Liver (tissue), 9 donors: ENCODE results near the gene FGF14. TPM values are rescaled to one million over a fixed set of nuclear protein-coding genes. Genes with fewer than 3 reads are reported as not detected.

Experiments used
- DNase-seq: peaks from one replicate; pipeline ENCODE4 v3.0.0-alpha.2; 2017; ENCODE audit warnings: low spot score
- H3K27ac ChIP-seq, 2 donors: one replicate each; pipeline ENCODE4 v1.7.0; 2013; ENCODE audit warnings: inconsistent platforms in 2 of 2, low read length in 2 of 2, control low read depth in 1 of 2, low read depth in 1 of 2, mild to moderate bottlenecking in 1 of 2
- H3K27me3 ChIP-seq, 4 donors: one replicate each; pipeline versions ENCODE4 v1.6.1 to v1.7.0; 2013; ENCODE audit warnings: low read length in 3 of 4, inconsistent platforms in 1 of 4, mild to moderate bottlenecking in 1 of 4, moderate library complexity in 1 of 4; ENCODE audit not compliant: control insufficient read depth in 4 of 4, insufficient read depth in 4 of 4
- H3K36me3 ChIP-seq, 4 donors: one replicate each; pipeline versions ENCODE4 v1.6.1 to v1.7.0; 2013; ENCODE audit warnings: low read length in 3 of 4, mild to moderate bottlenecking in 3 of 4, low read depth in 1 of 4, moderate library complexity in 1 of 4; ENCODE audit not compliant: control insufficient read depth in 4 of 4, insufficient read depth in 3 of 4
- H3K4me1 ChIP-seq, 4 donors: one replicate each; pipeline versions ENCODE4 v1.6.1 to v1.7.0; 2013; ENCODE audit warnings: low read length in 3 of 4, mild to moderate bottlenecking in 3 of 4, moderate library complexity in 1 of 4; ENCODE audit not compliant: control insufficient read depth in 4 of 4, insufficient read depth in 4 of 4
- H3K4me3 ChIP-seq, 3 donors: one replicate each; pipeline versions ENCODE4 v1.6.1 to v1.7.0; 2013; ENCODE audit warnings: low read length in 3 of 3, control low read depth in 1 of 3, low read depth in 1 of 3, mild to moderate bottlenecking in 1 of 3
- H3K9ac ChIP-seq, 2 donors: one replicate each; pipeline ENCODE4 v1.7.0; 2013; ENCODE audit warnings: low read length in 2 of 2, mild to moderate bottlenecking in 2 of 2, moderate library complexity in 2 of 2, control low read depth in 1 of 2, low read depth in 1 of 2
- H3K9me3 ChIP-seq, 4 donors: one replicate each; pipeline versions ENCODE4 v1.6.1 to v1.7.0; 2013; ENCODE audit warnings: low read length in 3 of 4; ENCODE audit not compliant: control insufficient read depth in 4 of 4
- EGR1 ChIP-seq, 2 donors: IDR thresholded peaks; 2 replicates each; pipeline ENCODE4 v1.6.1; 2016 to 2018; ENCODE audit warnings: antibody characterized with exemption in 2 of 2, low read depth in 2 of 2
- FOXA1 ChIP-seq: IDR thresholded peaks from 2 replicates; pipeline ENCODE4 v1.6.1; 2016; ENCODE audit warnings: antibody characterized with exemption
- FOXA2 ChIP-seq: IDR thresholded peaks from 2 replicates; pipeline ENCODE4 v1.6.1; 2016; ENCODE audit warnings: antibody characterized with exemption
- GABPA ChIP-seq, 2 donors: IDR thresholded peaks in 1 of 2; conservative IDR thresholded peaks in 1 of 2; 2 replicates each; pipeline ENCODE4 v1.6.1; 2016; ENCODE audit warnings: antibody characterized with exemption in 2 of 2, mild to moderate bottlenecking in 1 of 2, moderate library complexity in 1 of 2
- HNF4A ChIP-seq, 2 donors: conservative IDR thresholded peaks; 2 replicates each; pipeline ENCODE4 v1.6.1; 2016; ENCODE audit warnings: antibody characterized with exemption in 2 of 2, mild to moderate bottlenecking in 2 of 2
- HNF4G ChIP-seq: IDR thresholded peaks from 2 replicates; pipeline ENCODE4 v1.6.1; 2016; ENCODE audit warnings: antibody characterized with exemption
- JUND ChIP-seq, 2 donors: IDR thresholded peaks; 2 replicates each; pipeline ENCODE4 v1.6.1; 2016; ENCODE audit warnings: antibody characterized with exemption in 2 of 2
- NR2F2 ChIP-seq: IDR thresholded peaks from 2 replicates; pipeline ENCODE4 v1.6.1; 2016; ENCODE audit warnings: antibody characterized with exemption
- RXRA ChIP-seq, 2 donors: IDR thresholded peaks; 2 replicates each; pipeline ENCODE4 v1.6.1; 2017 to 2018; ENCODE audit warnings: antibody characterized with exemption in 2 of 2, mild to moderate bottlenecking in 1 of 2
- SP1 ChIP-seq: IDR thresholded peaks from 2 replicates; pipeline ENCODE4 v1.6.1; 2018; ENCODE audit warnings: antibody characterized with exemption, mild to moderate bottlenecking
- TAF1 ChIP-seq: conservative IDR thresholded peaks from 2 replicates; pipeline ENCODE4 v1.6.1; 2016; ENCODE audit warnings: antibody characterized with exemption, mild to moderate bottlenecking
- YY1 ChIP-seq: IDR thresholded peaks from 2 replicates; pipeline ENCODE4 v1.6.1; 2016; ENCODE audit warnings: antibody characterized with exemption, mild to moderate bottlenecking
- WGBS: extraction: QIAGEN DNeasy Blood & Tissue Kit; methylation state at CpG from one replicate; pipeline ENCODE4 v1.1.7; 2013; 5-methylcytosine and 5-hydroxymethylcytosine counted together
- polyA plus RNA-seq, 2 donors: library from polyadenylated mRNA; stranded (reverse) in 1 of 2; unstranded in 1 of 2; fragments of 200-250 nt in 1 of 2; fragments of >200 nt in 1 of 2; fragmentation: Nextera tagmentation in 1 of 2; extraction: Ambion mirVana in 1 of 2; gene quantifications; one replicate each; pipeline versions ENCODE4 v1.2.1 to v1.2.3, GENCODE V29; 2013 to 2015
- total RNA-seq, 2 donors: library from RNA; depleted of rRNA; stranded (reverse); fragments of >200 nt; gene quantifications; one replicate each; pipeline ENCODE4 v1.2.3, GENCODE V29; 2014
- TF ChIP-seq, protein P1 (sequence below): IDR thresholded peaks from 2 replicates; pipeline ENCODE4 v1.6.1; 2016; ENCODE audit warnings: antibody characterized with exemption
- TF ChIP-seq, protein P2 (sequence below): IDR thresholded peaks from 2 replicates; pipeline ENCODE4 v1.6.1; 2016; ENCODE audit warnings: antibody characterized with exemption
- TF ChIP-seq, protein P3 (sequence below): IDR thresholded peaks from 2 replicates; pipeline ENCODE4 v1.6.1; 2016; ENCODE audit warnings: antibody characterized with exemption, mild to moderate bottlenecking
- TF ChIP-seq, protein P4 (sequence below): IDR thresholded peaks from 2 replicates; pipeline ENCODE4 v1.6.1; 2016; ENCODE audit warnings: antibody characterized with exemption
- TF ChIP-seq, protein P5 (sequence below): fragments of 150-350 bp; IDR thresholded peaks from 2 replicates; pipeline ENCODE4 v1.5.1; 2017; ENCODE audit warnings: improper control_type of control experiment, low read depth, low read length; ENCODE audit not compliant: missing input control
- donor health status: healthy.
- donor health status: healthy.
- donor health status: healthy.
- donor health status: healthy.
- donor health status: healthy.

The FGF14 gene
- total and polyA plus RNA-seq, 4 donors, result 0.05 to 3.3 (median 1.0) TPM

DNA sequence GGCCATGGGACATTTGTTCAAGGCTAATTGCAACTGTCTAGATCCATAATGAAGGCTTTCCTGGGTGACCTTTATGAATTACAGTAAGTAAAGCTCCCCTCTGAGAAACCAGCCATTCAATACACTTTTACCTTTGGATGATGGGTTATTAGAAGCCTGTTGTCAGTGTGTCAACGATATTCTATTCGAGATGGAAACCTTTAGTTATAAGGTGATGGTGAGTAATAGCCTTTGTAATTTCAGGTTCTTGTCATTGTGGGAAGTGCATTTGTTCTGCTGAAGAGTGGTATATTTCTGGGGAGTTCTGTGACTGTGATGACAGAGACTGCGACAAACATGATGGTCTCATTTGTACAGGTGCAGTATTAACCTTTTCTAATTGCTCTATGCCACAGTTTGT, 687.7 kb downstream of the FGF14 start:
- no peak for DNase-seq
- Histone ChIP-seq H3K9me3 (no peaks in the 10 kb centered on the region), H3K36me3 (no peaks in the 10 kb centered on the region), H3K9ac (no peak overlapping the region), H3K4me1 (peaks cover 0 to 8% (median 2%) of the 10 kb centered on the region in 4 donors), H3K27ac (no peak overlapping the region), H3K4me3 (no peak overlapping the region), H3K27me3 (no peaks in the 10 kb centered on the region)
- TF ChIP-seq SP1 (no peak), YY1 (no peak), EGR1 (IDR thresholded peaks at IDR 0.05; ENCODE audit: low read depth in 2 of 2) (no peak), RXRA (IDR thresholded peaks at IDR 0.05) (no peak), JUND (IDR thresholded peaks at IDR 0.05) (no peak), FOXA1 (no peak), GABPA (IDR thresholded peaks at IDR 0.05 in 1 of 2, conservative IDR thresholded peaks at IDR 0.05 in 1 of 2) (no peak), TAF1 (no peak), HNF4G (no peak), FOXA2 (no peak), NR2F2 (no peak), HNF4A (conservative IDR thresholded peaks at IDR 0.05) (no peak)
- TF ChIP-seq, protein P1, sequence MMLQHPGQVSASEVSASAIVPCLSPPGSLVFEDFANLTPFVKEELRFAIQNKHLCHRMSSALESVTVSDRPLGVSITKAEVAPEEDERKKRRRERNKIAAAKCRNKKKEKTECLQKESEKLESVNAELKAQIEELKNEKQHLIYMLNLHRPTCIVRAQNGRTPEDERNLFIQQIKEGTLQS, result no peak
- TF ChIP-seq, protein P2, sequence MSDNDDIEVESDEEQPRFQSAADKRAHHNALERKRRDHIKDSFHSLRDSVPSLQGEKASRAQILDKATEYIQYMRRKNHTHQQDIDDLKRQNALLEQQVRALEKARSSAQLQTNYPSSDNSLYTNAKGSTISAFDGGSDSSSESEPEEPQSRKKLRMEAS, result no peak
- TF ChIP-seq, protein P3, sequence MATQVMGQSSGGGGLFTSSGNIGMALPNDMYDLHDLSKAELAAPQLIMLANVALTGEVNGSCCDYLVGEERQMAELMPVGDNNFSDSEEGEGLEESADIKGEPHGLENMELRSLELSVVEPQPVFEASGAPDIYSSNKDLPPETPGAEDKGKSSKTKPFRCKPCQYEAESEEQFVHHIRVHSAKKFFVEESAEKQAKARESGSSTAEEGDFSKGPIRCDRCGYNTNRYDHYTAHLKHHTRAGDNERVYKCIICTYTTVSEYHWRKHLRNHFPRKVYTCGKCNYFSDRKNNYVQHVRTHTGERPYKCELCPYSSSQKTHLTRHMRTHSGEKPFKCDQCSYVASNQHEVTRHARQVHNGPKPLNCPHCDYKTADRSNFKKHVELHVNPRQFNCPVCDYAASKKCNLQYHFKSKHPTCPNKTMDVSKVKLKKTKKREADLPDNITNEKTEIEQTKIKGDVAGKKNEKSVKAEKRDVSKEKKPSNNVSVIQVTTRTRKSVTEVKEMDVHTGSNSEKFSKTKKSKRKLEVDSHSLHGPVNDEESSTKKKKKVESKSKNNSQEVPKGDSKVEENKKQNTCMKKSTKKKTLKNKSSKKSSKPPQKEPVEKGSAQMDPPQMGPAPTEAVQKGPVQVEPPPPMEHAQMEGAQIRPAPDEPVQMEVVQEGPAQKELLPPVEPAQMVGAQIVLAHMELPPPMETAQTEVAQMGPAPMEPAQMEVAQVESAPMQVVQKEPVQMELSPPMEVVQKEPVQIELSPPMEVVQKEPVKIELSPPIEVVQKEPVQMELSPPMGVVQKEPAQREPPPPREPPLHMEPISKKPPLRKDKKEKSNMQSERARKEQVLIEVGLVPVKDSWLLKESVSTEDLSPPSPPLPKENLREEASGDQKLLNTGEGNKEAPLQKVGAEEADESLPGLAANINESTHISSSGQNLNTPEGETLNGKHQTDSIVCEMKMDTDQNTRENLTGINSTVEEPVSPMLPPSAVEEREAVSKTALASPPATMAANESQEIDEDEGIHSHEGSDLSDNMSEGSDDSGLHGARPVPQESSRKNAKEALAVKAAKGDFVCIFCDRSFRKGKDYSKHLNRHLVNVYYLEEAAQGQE, result no peak
- TF ChIP-seq, protein P4, sequence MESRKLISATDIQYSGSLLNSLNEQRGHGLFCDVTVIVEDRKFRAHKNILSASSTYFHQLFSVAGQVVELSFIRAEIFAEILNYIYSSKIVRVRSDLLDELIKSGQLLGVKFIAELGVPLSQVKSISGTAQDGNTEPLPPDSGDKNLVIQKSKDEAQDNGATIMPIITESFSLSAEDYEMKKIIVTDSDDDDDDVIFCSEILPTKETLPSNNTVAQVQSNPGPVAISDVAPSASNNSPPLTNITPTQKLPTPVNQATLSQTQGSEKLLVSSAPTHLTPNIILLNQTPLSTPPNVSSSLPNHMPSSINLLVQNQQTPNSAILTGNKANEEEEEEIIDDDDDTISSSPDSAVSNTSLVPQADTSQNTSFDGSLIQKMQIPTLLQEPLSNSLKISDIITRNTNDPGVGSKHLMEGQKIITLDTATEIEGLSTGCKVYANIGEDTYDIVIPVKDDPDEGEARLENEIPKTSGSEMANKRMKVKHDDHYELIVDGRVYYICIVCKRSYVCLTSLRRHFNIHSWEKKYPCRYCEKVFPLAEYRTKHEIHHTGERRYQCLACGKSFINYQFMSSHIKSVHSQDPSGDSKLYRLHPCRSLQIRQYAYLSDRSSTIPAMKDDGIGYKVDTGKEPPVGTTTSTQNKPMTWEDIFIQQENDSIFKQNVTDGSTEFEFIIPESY, result no peak
- TF ChIP-seq, protein P5, sequence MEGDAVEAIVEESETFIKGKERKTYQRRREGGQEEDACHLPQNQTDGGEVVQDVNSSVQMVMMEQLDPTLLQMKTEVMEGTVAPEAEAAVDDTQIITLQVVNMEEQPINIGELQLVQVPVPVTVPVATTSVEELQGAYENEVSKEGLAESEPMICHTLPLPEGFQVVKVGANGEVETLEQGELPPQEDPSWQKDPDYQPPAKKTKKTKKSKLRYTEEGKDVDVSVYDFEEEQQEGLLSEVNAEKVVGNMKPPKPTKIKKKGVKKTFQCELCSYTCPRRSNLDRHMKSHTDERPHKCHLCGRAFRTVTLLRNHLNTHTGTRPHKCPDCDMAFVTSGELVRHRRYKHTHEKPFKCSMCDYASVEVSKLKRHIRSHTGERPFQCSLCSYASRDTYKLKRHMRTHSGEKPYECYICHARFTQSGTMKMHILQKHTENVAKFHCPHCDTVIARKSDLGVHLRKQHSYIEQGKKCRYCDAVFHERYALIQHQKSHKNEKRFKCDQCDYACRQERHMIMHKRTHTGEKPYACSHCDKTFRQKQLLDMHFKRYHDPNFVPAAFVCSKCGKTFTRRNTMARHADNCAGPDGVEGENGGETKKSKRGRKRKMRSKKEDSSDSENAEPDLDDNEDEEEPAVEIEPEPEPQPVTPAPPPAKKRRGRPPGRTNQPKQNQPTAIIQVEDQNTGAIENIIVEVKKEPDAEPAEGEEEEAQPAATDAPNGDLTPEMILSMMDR, result no peak
- 93% methylated on average over 3 of the region's 3 CpGs for WGBS

DNA sequence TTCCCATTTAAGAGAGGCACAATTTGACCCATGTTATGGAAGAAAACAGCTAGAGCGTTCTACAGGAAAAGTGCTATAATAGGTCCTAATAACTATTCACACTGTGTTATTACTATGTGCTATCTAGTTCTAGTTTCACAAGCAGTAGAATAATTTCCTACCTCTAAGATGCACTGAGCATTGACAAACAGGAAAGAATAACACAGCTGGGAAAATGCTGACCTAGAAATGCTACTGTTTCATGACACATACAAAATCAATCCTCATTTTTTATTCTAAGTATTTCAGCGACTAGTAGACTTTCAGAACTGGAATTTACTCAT, 689.9 kb downstream of the FGF14 start:
- Histone ChIP-seq H3K27ac (no peak overlapping the region), H3K4me1 (peaks cover 3 to 12% (median 8%) of the 10 kb centered on the region in 4 donors), H3K9ac (no peak overlapping the region), H3K36me3 (no peaks in the 10 kb centered on the region), H3K4me3 (no peak overlapping the region), H3K27me3 (no peaks in the 10 kb centered on the region), H3K9me3 (no peaks in the 10 kb centered on the region)
- WGBS, result 82% methylated on average over 2 of the region's 2 CpGs
- DNase-seq, result no peak
- TF ChIP-seq, protein P5, result no peak
- TF ChIP-seq HNF4G, result no peak
